Activated CD4-positive, alpha-beta T cell treated with anti-CD3 and anti-CD28 coated beads, Interleukin-10, Interleukin-2, amounts not matched to agents 100 ng/mL and 50 ng/mL, durations not matched to agents 16 hours and 8 hours (primary cell): ENCODE measurements around the gene TOP2B.

Experiments
- DNase-seq: peaks from one replicate; pipeline ENCODE4 v3.0.0-alpha.2; 2020

TOP2B gene

GRCh38 chr3:25580534-25580933, 84.2 kb downstream of the TOP2B start:
- DNase-seq, result no peak

GRCh38 chr3:25578059-25578458, 86.6 kb downstream of the TOP2B start:
- DNase-seq, result no peak

- DNase-seq, result no peak
Observed at GRCh38 chr3:25576831-25577454, 87.8 kb downstream of the TOP2B start.

- DNase-seq, result no peak
Observed at GRCh38 chr3:25576146-25576545, 88.6 kb downstream of the TOP2B start.

GRCh38 chr3:25575001-25575400, 89.7 kb downstream of the TOP2B start:
- DNase-seq, result no peak

GRCh38 chr3:25574172-25574765, 90.4 kb downstream of the TOP2B start:
- no peak for DNase-seq

GRCh38 chr3:25573386-25574171, 91.1 kb downstream of the TOP2B start:
- no peak for DNase-seq

GRCh38 chr3:25572919-25573385, 91.8 kb downstream of the TOP2B start:
- DNase-seq, result no peak

- no peak for DNase-seq
Observed at GRCh38 chr3:25572336-25572735, 92.4 kb downstream of the TOP2B start.

GRCh38 chr3:25571285-25571684, 93.4 kb downstream of the TOP2B start:
- no peak for DNase-seq

GRCh38 chr3:25568525-25569078, 96.1 kb downstream of the TOP2B start:
- no peak for DNase-seq

- DNase-seq, result no peak
Observed at GRCh38 chr3:25567806-25568524, 96.7 kb downstream of the TOP2B start.

- no peak for DNase-seq
Observed at GRCh38 chr3:25567388-25567787, 97.3 kb downstream of the TOP2B start.

GRCh38 chr3:25566358-25566920, 98.3 kb downstream of the TOP2B start:
- DNase-seq, result no peak

GRCh38 chr3:25565807-25566206, 98.9 kb downstream of the TOP2B start:
- no peak for DNase-seq

GRCh38 chr3:25564075-25564474, 100.6 kb downstream of the TOP2B start:
- DNase-seq, result no peak

- DNase-seq, result no peak
Observed at GRCh38 chr3:25563601-25564000, 101.1 kb downstream of the TOP2B start.

GRCh38 chr3:25558796-25559195, 105.9 kb downstream of the TOP2B start:
- DNase-seq, result no peak

- no peak for DNase-seq
Observed at GRCh38 chr3:25558121-25558520, 106.6 kb downstream of the TOP2B start.

GRCh38 chr3:25557694-25558093, 107.0 kb downstream of the TOP2B start:
- DNase-seq, result no peak

- no peak for DNase-seq
Observed at GRCh38 chr3:25556447-25556846, 108.3 kb downstream of the TOP2B start.

GRCh38 chr3:25555695-25556437, 108.8 kb downstream of the TOP2B start:
- no peak for DNase-seq
